ENCODE results near the gene ELK3. TPM values are rescaled to one million over a fixed set of nuclear protein-coding genes. Genes with fewer than 3 reads are reported as not detected.

ELK3 gene
- total and polyA plus RNA-seq, 9 of the 15 experiments (the other 6 are each of a cell fraction or from before 2014, with no cell fraction given) = 1.5 to 5.5 (median 2.9) TPM

- TF ChIP-seq TFAP4 (CRISPR knock-in tag; IDR thresholded peaks at IDR 0.05; ENCODE audit: borderline replicate concordance) (peak; percentile 39; the same call in 1 of the 2 replicates), JUN (IDR thresholded peaks at IDR 0.05; ENCODE audit: borderline replicate concordance, low read depth, low read length) (peak; percentile 39; the same call in 1 of the 2 replicates), JUN (CRISPR knock-in tag; IDR thresholded peaks at IDR 0.05; ENCODE audit: borderline replicate concordance) (no peak), MAZ (CRISPR knock-in tag; conservative IDR thresholded peaks at IDR 0.05 in 1 of 2, IDR thresholded peaks at IDR 0.05 in 1 of 2) (peak in 1 of 2 experiments; percentile 15; a peak in 1 of 4 replicates), ZNF217 (CRISPR knock-in tag; IDR thresholded peaks at IDR 0.05) (no peak), MCM2 (IDR thresholded peaks at IDR 0.05; ENCODE audit: low read depth) (no peak), ZNF384 (IDR thresholded peaks at IDR 0.05; ENCODE audit: low read depth, low read length) (0 out of 2 replicates have a peak, but pooled peaks have one; percentile 45), ATF1 (CRISPR knock-in tag; IDR thresholded peaks at IDR 0.05) (no peak), ATF1 (tag; IDR thresholded peaks at IDR 0.05) (0 out of 2 replicates have a peak, but pooled peaks have one; percentile 11), ZNF395 (CRISPR knock-in tag; IDR thresholded peaks at IDR 0.05) (peak; percentile 46; the same call in 1 of the 2 replicates), FOXM1 (IDR thresholded peaks at IDR 0.05; ENCODE audit: low read depth) (peak; percentile 51; the same call in 1 of the 2 replicates), FOXM1 (CRISPR knock-in tag; IDR thresholded peaks at IDR 0.05; ENCODE audit: low read depth) (no peak), EGR1 (conservative IDR thresholded peaks at IDR 0.05) (no peak), MNT (conservative IDR thresholded peaks at IDR 0.05) (no peak; a peak in 1 of 4 replicates), BMI1 (IDR thresholded peaks at IDR 0.05; ENCODE audit: low read length) (no peak), CLOCK (CRISPR knock-in tag; IDR thresholded peaks at IDR 0.05; ENCODE audit: borderline replicate concordance) (no peak), TARDBP (IDR thresholded peaks at IDR 0.05) (no peak)
- TF ChIP-seq, protein P1, sequence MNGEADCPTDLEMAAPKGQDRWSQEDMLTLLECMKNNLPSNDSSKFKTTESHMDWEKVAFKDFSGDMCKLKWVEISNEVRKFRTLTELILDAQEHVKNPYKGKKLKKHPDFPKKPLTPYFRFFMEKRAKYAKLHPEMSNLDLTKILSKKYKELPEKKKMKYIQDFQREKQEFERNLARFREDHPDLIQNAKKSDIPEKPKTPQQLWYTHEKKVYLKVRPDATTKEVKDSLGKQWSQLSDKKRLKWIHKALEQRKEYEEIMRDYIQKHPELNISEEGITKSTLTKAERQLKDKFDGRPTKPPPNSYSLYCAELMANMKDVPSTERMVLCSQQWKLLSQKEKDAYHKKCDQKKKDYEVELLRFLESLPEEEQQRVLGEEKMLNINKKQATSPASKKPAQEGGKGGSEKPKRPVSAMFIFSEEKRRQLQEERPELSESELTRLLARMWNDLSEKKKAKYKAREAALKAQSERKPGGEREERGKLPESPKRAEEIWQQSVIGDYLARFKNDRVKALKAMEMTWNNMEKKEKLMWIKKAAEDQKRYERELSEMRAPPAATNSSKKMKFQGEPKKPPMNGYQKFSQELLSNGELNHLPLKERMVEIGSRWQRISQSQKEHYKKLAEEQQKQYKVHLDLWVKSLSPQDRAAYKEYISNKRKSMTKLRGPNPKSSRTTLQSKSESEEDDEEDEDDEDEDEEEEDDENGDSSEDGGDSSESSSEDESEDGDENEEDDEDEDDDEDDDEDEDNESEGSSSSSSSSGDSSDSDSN (IDR thresholded peaks at IDR 0.05; ENCODE audit: borderline replicate concordance in 1 of 2, low read depth in 2 of 2, low read length in 2 of 2) = no peak
Measured at GRCh38 chr12:96194971-96195844, 1.0 kb downstream of the ELK3 start (continued).
